Esophagus mucosa (tissue), 1 donor: Measurements from ENCODE around the gene LAMB2. TPM values are rescaled to one million over a fixed set of nuclear protein-coding genes. Genes with fewer than 3 reads are reported as not detected.

Source experiments
- ATAC-seq: fragments of 200-7000 bp; cut with Tn5 transposase; one replicate; pipeline ENCODE4 v1.9.1; 2020
- total RNA-seq: library from RNA; stranded (reverse); gene quantifications from one replicate; pipeline ENCODE4 v1.2.4, GENCODE V29; 2023
- donor health status: DM: yes; HTN: yes; CAD: no.

The LAMB2 gene
- total RNA-seq, 1 donor from 2014 or later: 69.7 TPM

DNA sequence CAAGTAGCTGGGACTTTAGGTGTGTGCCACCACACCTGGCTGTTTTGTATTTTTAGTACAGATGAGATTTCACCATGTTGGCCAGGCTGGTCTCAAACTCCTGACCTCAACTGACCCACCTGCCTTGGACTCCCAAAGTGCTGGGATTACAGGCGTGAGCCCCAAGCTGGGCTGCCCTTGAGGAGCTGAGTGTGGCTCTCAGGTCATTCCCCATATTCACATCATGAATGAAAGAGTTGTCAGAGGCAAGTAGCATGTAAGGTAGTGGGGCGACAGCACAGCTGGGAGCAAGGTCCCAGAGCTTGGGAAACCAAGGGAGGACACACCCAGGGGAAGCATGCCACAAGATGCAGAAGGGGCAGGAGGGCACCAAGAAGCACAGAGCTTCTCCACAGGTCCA lies 28.3 kb upstream of the LAMB2 start:
- no peak for ATAC-seq

GRCh38 chr3:49158792-49159191 lies 25.9 kb upstream of the LAMB2 start:
- ATAC-seq: peak; percentile 6

- ATAC-seq: peak; percentile 64
These were observed 25.4 kb upstream of the LAMB2 start for GRCh38 chr3:49158103-49158709.

- peak; percentile 58 for ATAC-seq
These were observed 24.4 kb upstream of the LAMB2 start for GRCh38 chr3:49157289-49157688.

DNA sequence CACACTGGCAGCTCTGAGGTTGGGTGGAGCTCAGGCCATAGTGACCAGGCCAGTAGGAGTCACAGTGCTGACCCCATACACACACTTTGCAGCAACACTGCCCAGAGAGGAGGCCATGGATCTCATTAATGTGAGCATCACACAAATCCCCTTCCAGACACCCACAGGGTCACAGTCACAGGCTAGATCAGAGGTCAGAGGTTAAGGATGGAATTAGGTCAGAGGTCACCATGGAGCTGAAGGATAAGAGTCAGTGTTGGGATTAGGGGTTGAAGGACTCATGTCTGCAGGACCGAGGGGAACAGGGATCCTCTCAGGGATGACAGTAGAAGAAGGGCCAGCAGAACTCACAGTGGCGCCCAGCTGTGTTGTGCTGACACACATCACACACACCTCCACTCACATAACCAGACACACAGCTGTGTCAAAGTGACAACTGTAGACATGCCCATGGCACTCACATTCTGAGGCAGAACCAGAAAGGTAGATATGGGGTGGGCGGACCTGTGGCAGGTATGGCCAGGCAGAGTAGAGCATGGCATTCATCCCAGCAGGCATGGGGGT lies 20.6 kb upstream of the LAMB2 start:
- peak; percentile 16 for ATAC-seq

DNA sequence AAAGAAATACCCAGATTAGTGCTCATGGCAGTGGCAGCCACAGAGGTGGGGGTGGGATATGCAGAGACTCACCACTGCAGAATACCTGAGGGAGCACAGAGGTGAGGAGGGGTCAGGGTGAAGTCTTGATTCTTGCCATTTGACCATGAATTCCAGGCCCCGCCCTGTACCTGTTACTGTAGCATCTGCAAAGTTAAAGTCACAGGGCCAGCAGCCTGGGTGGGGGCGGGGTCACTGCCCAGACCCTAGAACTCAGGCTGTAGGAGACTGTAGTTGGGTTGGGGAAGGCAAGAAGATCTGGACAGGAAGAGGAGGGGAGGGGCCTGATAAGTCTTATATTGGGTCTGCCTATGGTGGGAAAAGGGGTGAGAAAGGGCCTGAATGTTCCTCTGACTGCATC lies 18.8 kb upstream of the LAMB2 start:
- ATAC-seq: no peak

DNA sequence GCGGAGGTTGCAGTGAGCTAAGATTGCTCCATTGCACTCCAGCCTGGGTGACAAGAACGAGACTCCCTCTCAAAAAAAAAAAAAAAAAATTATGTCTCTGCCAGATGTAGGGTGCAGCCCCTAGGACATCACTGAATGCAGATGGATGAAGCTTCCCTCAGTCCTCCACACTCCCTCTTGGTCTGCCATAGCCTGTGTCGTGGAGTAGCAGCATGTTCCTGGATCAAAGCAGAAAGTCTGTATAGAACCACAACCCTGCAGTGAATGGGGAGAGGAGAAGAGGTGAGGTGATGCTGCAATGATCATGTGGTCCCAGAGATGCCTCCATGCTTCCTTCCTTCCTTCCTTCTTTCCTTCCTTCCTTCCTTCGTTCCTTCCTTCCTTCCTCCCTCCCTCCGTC lies 15.3 kb upstream of the LAMB2 start:
- no peak for ATAC-seq

GRCh38 chr3:49140080-49140479 lies 7.2 kb upstream of the LAMB2 start:
- no peak for ATAC-seq

- ATAC-seq: no peak
These were observed 2.6 kb upstream of the LAMB2 start for GRCh38 chr3:49135499-49135898.

DNA sequence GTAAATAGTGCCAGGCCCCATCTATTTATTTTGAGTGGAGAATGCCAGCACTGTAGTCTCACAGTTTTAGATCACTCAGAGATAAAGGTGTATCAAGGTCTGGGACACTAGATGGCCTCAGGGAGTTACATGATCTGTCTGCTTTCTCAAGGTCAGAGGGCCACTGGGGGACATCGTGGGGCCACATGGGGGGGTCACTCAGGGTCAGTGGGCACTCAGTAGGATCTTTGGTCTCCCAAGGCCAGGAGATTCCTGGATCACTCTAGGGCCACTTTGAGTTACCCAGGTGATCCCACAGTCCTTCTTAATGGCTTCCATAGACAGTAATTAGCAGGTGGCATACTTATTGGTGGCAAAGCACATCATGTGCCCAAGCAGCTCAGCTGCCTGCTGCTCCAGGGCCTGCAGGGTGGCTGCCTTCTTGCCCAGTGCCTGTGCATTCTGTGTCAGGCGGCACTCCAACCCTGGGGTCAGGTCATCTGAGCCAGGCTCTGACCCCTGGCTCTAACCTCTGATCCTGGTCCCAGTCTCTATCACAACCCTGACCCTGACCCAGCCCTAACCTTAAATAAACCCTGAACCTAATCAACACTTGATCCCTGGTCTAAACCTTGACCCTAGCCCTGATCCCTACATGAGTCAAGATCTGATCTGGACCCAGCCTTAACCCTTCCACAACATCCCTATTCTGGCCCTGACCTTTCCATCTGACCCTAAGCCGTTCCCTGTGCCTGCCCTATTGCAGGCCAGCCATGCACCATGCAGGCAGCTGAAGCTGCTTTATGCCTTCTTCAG lies 1.8 kb upstream of the LAMB2 start:
- ATAC-seq: no peak

GRCh38 chr3:49133226-49133951 lies 539 bp upstream of the LAMB2 start:
- peak; percentile 64 for ATAC-seq

DNA sequence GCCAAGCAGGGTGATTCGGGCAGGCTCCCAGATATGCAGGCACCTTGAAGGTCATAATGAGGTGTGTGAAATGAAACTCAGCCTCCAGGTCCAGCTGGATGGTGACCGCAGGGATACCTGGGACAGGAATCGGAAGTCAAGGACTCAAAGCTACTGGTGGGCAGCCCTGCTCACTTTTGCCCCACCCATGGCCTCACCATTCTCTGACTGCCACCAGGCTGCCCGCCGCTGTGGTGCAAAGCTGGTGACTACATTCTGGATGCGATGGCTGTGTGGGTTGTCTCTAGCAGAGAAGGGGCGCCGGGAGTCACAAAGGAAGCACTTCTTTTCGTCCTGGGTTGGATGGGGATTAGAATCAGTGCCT lies 795 bp downstream of the LAMB2 start:
- no peak for ATAC-seq

GRCh38 chr3:49131576-49131975 lies 1.3 kb downstream of the LAMB2 start:
- no peak for ATAC-seq

- ATAC-seq: no peak
These were observed 1.8 kb downstream of the LAMB2 start for GRCh38 chr3:49131040-49131439.

GRCh38 chr3:49124991-49125670 lies 7.7 kb downstream of the LAMB2 start:
- ATAC-seq: no peak

GRCh38 chr3:49124203-49124602 lies 8.6 kb downstream of the LAMB2 start:
- ATAC-seq: no peak

- no peak for ATAC-seq
These were observed 9.2 kb downstream of the LAMB2 start for GRCh38 chr3:49123687-49124086.

GRCh38 chr3:49122886-49123545 lies 9.8 kb downstream of the LAMB2 start:
- ATAC-seq: no peak

- peak; percentile 28 for ATAC-seq
These were observed 10.4 kb downstream of the LAMB2 start for GRCh38 chr3:49122451-49122850.

DNA sequence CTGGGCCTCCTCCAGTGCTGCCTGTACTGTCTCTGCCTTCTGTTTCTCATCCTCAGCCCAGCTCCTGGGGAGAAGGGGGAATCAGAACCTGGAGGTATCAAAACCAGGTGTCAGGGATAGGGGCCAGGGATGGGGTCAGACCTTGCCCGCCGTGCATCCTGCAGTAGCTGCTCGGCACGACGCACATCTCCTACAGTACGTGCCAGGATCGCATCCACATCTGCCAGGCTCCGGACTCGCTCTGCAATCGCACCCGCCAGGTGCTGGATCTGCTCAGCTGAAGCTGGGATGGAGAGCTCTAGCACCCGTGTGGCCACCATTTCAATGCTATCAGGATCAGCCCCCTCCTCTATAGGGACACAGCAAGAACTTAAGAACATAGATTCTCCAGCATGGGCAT lies 10.8 kb downstream of the LAMB2 start:
- no peak for ATAC-seq

DNA sequence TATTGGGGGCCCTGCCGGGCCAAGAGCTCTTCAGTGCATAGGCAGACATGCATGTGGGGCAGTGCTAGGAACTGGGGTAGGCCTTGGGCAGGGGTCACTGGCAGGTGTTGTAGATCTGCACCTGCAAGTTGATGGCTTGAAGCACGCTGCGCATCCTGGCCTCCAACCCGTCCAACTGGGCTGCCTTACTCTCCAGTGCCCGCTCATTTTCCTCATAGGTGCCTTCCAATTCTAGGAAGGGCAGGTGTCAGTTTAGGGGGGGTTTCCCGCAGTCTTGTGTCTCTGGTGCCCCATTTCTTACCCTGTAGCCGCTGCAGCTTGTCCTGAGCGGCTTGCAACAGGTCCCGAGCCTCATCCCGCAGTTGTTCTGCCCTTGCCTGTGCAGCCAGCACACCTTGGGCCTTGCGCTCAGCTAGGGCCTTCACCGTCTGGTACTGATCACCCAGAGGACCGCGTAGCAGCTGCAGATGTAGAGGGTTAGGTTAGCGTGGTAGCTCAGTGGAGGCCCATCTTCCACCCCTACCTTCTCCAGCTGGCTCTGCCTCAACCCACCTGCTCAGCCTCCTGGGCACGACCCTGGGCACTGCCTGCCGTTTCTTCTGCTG lies 11.6 kb downstream of the LAMB2 start:
- no peak for ATAC-seq
